Right atrium auricular region (tissue), 2 donors: ENCODE measurements around the gene SPOCK2. TPM values are rescaled to one million over a fixed set of nuclear protein-coding genes. Genes with fewer than 3 reads are reported as not detected.

Source experiments
- DNase-seq: peaks from one replicate; pipeline ENCODE4 v3.0.0-alpha.2; 2019; ENCODE audit warnings: low spot score
- H3K27ac ChIP-seq, 2 donors: fragments of 200-600 bp; sonication (generic); 1 replicate in 1 of 2; 2 replicates in 1 of 2; pipeline ENCODE4 v1.5.1; 2016 to 2019
- H3K27me3 ChIP-seq, 2 donors: fragments of 200-600 bp; sonication (generic); one replicate each; pipeline versions ENCODE4 v1.5.1 to v1.6.0; 2017 to 2019
- H3K36me3 ChIP-seq: fragments of 200-600 bp; sonication (generic); one replicate; pipeline ENCODE4 v1.5.1; 2016
- H3K4me1 ChIP-seq, 2 donors: fragments of 200-600 bp; sonication (generic); one replicate each; pipeline versions ENCODE4 v1.5.1 to v1.6.0; 2017 to 2019
- H3K4me3 ChIP-seq, 2 donors: fragments of 200-600 bp; sonication (generic); 1 replicate in 1 of 2; 2 replicates in 1 of 2; pipeline ENCODE4 v1.5.1; 2017 to 2019; ENCODE audit warnings: mild to moderate bottlenecking in 1 of 2, moderate library complexity in 1 of 2
- H3K9me3 ChIP-seq, 2 donors: fragments of 200-600 bp; sonication (generic); one replicate each; pipeline ENCODE4 v1.5.1; 2019
- CTCF ChIP-seq, 2 donors: fragments of 200-600 bp; sonication (generic); IDR thresholded peaks; one replicate each; pipeline ENCODE4 v1.5.1; 2019; ENCODE audit warnings: antibody characterized with exemption in 2 of 2
- total RNA-seq, 2 donors: library from RNA; depleted of rRNA; stranded (reverse); fragments of >200 nt; gene quantifications; one replicate each; pipeline ENCODE4 v1.1.0, GENCODE V29; 2016

Gene SPOCK2
- total RNA-seq, 2 donors from 2014 or later, result 19.3 to 19.8 TPM

- no peak for TF ChIP-seq CTCF (IDR thresholded peaks at IDR 0.05)
- Histone ChIP-seq H3K27ac (no peak overlapping the region), H3K4me3 (peak overlapping the region in 1 of 2 donors; percentile 58), H3K36me3 (no peaks in the 10 kb centered on the region), H3K9me3 (no peaks in the 10 kb centered on the region), H3K27me3 (no peaks in the 10 kb centered on the region), H3K4me1 (peaks cover 0 to 31% of the 10 kb centered on the region in 2 donors)
- peak; percentile 67 for DNase-seq
Observed at GRCh38 chr10:72088889-72089575, 681 bp upstream of the SPOCK2 start.

- Histone ChIP-seq H3K4me1 (peaks cover 0 to 31% of the 10 kb centered on the region in 2 donors), H3K4me3 (peak overlapping the region; percentile 41 to 58), H3K9me3 (no peaks in the 10 kb centered on the region), H3K27me3 (no peaks in the 10 kb centered on the region), H3K27ac (peak overlapping the region; percentile 57 to 68), H3K36me3 (no peaks in the 10 kb centered on the region)
- DNase-seq, result no peak
- no peak for TF ChIP-seq CTCF (IDR thresholded peaks at IDR 0.05)
Observed at GRCh38 chr10:72087392-72087968, 871 bp downstream of the SPOCK2 start.

- Histone ChIP-seq H3K27me3 (no peaks in the 10 kb centered on the region), H3K4me1 (peaks cover 0 to 31% of the 10 kb centered on the region in 2 donors), H3K4me3 (peak overlapping the region; percentile 41 to 58), H3K9me3 (no peaks in the 10 kb centered on the region), H3K36me3 (no peaks in the 10 kb centered on the region), H3K27ac (peak overlapping the region; percentile 57 to 68)
- no peak for DNase-seq
- peak in 1 of 2 donors; percentile 30 for TF ChIP-seq CTCF (IDR thresholded peaks at IDR 0.05)
Observed at GRCh38 chr10:72086466-72087391, 1.6 kb downstream of the SPOCK2 start.

- peak overlapping the region; percentile 57 to 68 for H3K27ac ChIP-seq
- no peak for TF ChIP-seq CTCF (IDR thresholded peaks at IDR 0.05)
- H3K36me3 ChIP-seq, result no peaks in the 10 kb centered on the region
- DNase-seq, result no peak
- H3K9me3 ChIP-seq, result no peaks in the 10 kb centered on the region
- no peak overlapping the region for H3K4me3 ChIP-seq
- peaks cover 0 to 31% of the 10 kb centered on the region in 2 donors for H3K4me1 ChIP-seq
- no peaks in the 10 kb centered on the region for H3K27me3 ChIP-seq
Observed at GRCh38 chr10:72085864-72086465, 2.4 kb downstream of the SPOCK2 start.

- no peak for TF ChIP-seq CTCF (IDR thresholded peaks at IDR 0.05)
- no peaks in the 10 kb centered on the region for H3K9me3 ChIP-seq
- no peak overlapping the region for H3K27ac ChIP-seq
- H3K4me1 ChIP-seq, result peaks cover 0 to 31% of the 10 kb centered on the region in 2 donors
- H3K4me3 ChIP-seq, result no peak overlapping the region
- H3K27me3 ChIP-seq, result no peaks in the 10 kb centered on the region
- H3K36me3 ChIP-seq, result no peaks in the 10 kb centered on the region
- no peak for DNase-seq
Observed at GRCh38 chr10:72085166-72085565, 3.2 kb downstream of the SPOCK2 start.
